GM12892 (cell line): ENCODE measurements around the gene DOK6.
A peak's percentile ranks its signal among the peaks of the same experiment; 100 is the strongest.
"Not testable (repeated sequence)": the region's sequence is repeated elsewhere in the genome, so short reads cannot be mapped to it uniquely, and the experiment has no call there.

Experiments used
- DNase-seq: peaks from one replicate; pipeline ENCODE4 v3.0.0; 2011; ENCODE audit not compliant: insufficient read length
- FAIRE-seq: peaks from 2 replicates; lab custom pipeline; 2011; peaks lifted over from hg19 to GRCh38; lab: Jason Lieb, UNC
- POLR2A ChIP-seq: IDR thresholded peaks from 2 replicates; pipeline ENCODE4 v1.6.1; 2011; ENCODE audit warnings: low read depth, low read length, control low read depth
- POLR2AphosphoS5 ChIP-seq: IDR thresholded peaks from 2 replicates; pipeline ENCODE4 v1.6.1; 2011; ENCODE audit warnings: low read depth, low read length, control low read depth
- TAF1 ChIP-seq: IDR thresholded peaks from 2 replicates; pipeline ENCODE4 v1.6.1; 2011; ENCODE audit warnings: low read depth, mild to moderate bottlenecking, control low read depth, low read length, borderline replicate concordance

The DOK6 gene

DNA sequence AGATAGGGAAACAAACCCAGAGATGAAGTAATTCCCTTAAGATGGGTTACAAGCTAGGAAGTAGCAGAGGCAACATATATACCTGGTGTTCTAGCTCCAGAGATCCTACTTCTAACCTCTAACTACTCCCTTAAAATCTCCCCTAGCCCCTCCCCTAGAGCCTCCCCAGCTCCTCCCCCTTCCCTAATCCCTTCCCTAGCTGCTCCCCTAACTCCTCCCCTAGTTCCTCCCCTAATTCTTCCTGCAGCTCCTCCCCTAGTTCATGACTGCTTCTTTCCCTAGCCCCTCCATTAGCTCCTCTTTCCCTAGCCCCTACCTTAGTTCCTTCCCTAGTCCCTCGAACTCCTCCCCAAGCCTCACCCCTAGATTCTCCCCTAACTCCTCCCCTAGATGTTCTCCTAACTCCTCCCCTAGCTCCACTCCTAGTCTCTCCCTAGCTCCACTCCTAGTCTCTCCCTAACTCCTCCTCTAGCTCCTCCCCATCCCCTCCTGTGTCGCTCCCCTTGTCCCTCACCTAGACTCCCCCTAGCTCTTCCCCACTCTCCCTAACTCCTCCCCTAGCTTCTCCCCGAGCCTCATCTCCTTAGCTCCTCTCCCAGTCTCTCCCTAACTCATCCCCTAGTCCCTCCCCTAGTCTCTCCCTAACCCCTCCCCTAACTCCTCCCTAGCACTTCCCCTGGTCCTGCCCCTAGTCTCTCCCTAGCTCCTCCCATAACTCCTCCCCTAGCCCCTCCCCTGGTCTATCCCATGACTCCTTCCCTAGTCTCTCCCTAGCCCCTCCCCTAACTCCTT, 438.1 kb downstream of the DOK6 start:
- no peak for TF ChIP-seq POLR2A
- no peak for TF ChIP-seq POLR2AphosphoS5
- no peak for TF ChIP-seq TAF1
- FAIRE-seq: no peak
- no peak for DNase-seq

DNA sequence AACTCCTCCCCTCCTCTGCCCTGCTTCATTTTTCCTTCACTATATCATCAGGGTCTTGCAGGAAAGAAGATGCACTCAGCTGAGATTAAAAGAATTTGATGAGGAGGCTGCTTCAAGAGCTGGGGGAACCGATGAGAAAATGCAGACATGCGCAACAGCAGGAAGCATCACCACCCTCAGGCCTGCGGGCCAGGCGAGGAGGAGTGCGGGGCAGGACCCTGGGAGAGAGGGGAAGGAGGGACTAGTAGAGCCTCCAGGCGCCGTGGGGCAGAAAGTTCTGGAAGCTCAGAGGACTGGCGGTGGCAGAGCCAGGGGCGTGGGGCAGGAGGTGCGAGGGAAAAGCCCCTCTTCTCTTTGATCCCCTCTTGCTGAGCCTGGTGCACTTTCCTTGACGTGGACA, 438.8 kb downstream of the DOK6 start:
- no peak for TF ChIP-seq TAF1
- no peak for TF ChIP-seq POLR2A
- no peak for TF ChIP-seq POLR2AphosphoS5
- DNase-seq (no peak), FAIRE-seq (no peak)

DNA sequence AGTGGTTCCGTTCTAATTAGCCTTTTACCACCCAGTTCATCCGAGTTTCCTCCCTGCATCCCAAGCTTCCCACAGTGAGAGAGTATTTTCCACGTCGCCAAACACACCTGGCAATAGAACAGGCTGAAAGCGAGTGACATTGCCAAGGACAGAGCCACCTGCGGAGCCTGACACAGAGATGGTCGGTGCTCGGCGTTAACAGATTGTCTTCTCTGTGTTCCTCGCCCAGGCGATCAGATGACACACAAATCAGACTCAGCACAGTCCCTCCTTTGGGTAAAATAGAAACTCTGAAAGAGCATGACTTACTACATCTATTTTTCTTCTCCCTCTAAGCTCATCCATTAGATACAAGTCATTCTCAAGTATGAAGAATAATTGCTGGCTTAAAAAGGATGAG, 439.3 kb downstream of the DOK6 start:
- no peak for TF ChIP-seq POLR2A
- TF ChIP-seq POLR2AphosphoS5: no peak
- no peak for TF ChIP-seq TAF1
- peak; percentile 21 for FAIRE-seq
- no peak for DNase-seq

DNA sequence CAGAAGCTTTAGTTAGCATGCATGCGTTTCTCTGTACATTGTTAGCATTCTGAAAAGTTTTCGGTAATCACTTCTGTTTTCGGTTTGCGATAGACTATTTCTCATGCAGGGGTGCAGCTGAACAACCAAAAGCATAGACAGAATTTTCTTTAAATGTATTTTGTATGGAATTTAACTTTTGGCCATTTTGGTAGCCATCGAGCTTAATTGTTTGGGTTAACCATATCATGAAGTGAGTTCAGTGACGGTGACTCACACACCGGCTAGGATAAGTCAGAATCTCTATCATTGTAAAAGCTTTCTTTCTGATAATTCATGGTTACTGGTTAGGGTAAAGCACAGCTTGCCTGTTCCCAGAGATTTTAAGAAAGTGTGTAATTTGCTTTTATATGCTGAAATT, 439.8 kb downstream of the DOK6 start:
- TF ChIP-seq POLR2A (no peak), TAF1 (no peak), POLR2AphosphoS5 (no peak)
- DNase-seq (no peak), FAIRE-seq (no peak)

DNA sequence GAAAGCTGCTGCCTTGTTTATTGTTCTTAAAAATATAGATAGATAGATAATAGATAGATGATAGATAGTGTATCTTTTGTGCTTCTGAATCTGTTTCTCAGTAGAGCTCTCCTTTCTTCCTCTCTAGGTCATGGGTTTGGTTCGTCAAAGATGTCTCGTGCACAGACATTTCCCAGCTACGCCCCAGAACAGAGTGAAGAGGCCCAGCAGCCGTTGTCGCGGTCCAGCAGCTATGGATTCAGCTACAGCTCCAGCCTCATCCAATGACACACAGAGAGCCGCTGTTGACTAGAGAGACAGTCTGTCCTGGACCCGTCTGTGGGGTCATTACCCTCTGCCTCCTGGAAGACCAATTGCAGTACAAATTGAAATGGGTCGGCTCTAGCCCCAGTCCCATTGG, 440.4 kb downstream of the DOK6 start:
- TF ChIP-seq POLR2AphosphoS5: no peak
- TF ChIP-seq POLR2A: no peak
- no peak for TF ChIP-seq TAF1
- FAIRE-seq: no peak

GRCh38 chr18:69843015-69843414, 442.3 kb downstream of the DOK6 start:
- TF ChIP-seq TAF1 (no peak), POLR2A (no peak), POLR2AphosphoS5 (no peak)
- no peak for FAIRE-seq

More for the DNA sequence above, 440.4 kb downstream of the DOK6 start:
- no peak for DNase-seq

GRCh38 chr18:69844656-69845055, 444.0 kb downstream of the DOK6 start:
- no peak for FAIRE-seq
- DNase-seq: no peak
- TF ChIP-seq POLR2A: no peak
- TF ChIP-seq TAF1: no peak
- TF ChIP-seq POLR2AphosphoS5: no peak

More at GRCh38 chr18:69843015-69843414, 442.3 kb downstream of the DOK6 start:
- no peak for DNase-seq

DNA sequence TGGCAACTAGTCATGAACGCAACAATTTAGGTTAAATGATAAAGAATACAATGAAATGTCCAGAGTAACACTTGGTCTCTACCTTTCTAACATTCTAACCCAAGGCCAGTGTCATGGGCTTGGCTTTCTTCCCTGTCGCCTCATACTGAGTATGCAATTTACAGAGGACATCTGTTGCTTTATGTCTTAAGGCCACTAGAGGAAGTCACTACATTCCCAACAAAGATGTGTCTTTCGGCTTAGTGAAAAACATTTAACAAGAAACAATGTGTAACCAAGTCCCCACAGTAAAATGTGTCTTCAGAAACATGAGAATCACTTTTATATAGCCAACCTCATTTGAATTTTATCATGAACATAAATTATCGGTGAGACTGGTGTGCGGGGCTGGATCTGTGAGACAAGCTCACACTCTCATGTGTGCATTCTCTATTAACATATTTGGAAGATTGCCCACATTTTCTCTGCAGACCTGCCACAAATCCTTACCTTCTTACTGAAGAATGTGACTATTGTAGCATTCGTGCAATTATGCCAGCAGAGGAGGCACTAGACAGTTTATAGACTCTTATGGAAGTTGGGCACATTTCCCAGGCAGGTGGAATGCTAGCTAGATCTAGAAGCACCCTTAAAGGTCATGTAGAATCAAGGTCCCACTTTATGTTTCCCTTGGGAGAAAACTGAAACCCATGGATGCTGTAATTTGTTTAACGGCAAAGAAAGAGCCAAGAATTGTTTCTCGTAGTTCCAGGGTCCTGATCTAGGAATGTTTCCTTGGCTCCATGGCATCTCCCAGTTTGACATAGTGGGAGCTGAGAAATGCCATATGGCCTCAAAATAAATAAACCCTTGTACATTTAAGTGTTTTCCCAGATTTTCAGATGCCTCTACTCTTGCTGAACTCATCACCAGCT, 445.2 kb downstream of the DOK6 start:
- no peak for DNase-seq
- FAIRE-seq: peak; percentile 67
- TF ChIP-seq POLR2AphosphoS5: no peak

DNA sequence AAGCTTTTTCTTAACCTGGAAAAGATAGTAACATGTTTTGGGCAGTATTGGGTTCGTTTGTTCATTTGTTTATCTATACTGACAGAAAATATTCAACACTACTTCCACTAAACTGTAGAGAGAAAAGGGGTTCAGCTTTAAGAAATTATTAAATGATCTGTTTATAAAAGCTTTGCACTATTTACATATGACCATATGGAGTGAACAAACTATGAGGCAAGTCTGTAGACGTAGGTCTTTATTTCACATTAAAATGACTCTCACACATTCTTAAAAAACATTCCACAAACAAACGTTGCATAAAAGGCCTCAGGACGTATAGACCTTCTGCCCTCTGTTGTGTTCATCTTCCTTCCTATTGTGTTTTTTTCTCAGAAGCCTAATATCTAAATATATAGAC, 452.4 kb downstream of the DOK6 start:
- no peak for DNase-seq
- FAIRE-seq: no peak
- TF ChIP-seq TAF1 (no peak), POLR2AphosphoS5 (no peak), POLR2A (no peak)

GRCh38 chr18:69854455-69854854, 453.8 kb downstream of the DOK6 start:
- TF ChIP-seq POLR2AphosphoS5: no peak
- TF ChIP-seq TAF1: no peak
- no peak for TF ChIP-seq POLR2A
- no peak for FAIRE-seq

GRCh38 chr18:69858897-69859296, 458.2 kb downstream of the DOK6 start:
- FAIRE-seq (no peak), DNase-seq (no peak)
- TF ChIP-seq TAF1 (no peak), POLR2A (no peak), POLR2AphosphoS5 (no peak)

More at GRCh38 chr18:69854455-69854854, 453.8 kb downstream of the DOK6 start:
- DNase-seq: no peak

DNA sequence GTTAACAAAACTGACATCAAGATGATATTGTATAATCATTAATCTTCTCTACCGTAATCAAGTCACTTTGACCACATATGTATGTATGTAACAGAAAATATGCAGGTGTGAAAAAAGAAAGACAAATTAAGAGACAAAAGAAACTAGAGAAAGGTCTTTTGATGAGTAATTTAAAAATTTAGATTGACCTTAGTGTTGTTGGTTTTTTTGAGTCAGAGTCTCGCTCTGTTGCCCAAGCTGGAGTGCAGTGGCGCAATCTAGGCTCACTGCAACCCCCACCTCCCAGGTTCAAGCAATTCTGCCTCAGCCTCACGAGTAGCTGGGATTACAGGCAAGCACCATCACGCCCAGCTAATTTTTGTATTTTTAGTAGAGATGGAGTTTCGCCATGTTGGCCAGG, 464.1 kb downstream of the DOK6 start:
- DNase-seq, FAIRE-seq: not testable (repeated sequence)

DNA sequence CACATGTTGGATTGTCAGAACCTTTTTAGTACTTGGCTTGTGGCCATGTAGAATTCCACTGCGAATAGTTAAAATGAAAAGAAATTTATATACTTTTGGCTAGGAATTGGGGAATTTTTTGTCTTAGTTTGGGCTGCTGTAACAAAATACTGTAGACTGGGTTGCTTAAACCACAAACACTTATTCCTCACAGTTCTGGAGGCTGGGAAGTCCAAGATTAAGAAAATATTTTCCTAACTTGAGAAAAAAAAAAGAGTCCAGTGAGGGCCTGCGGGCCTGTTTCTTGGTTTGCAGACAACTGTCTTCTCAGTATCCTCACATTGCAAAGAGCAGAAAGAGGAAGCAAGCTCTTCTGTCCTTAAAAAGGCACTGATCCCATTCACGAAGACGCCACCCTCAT, 465.1 kb downstream of the DOK6 start:
- DNase-seq: no peak
- no peak for FAIRE-seq
- TF ChIP-seq TAF1 (no peak), POLR2A (no peak), POLR2AphosphoS5 (no peak)
